Left lung (tissue), 10 donors: ENCODE results near the gene MS4A18. TPM values are rescaled to one million over a fixed set of nuclear protein-coding genes. Genes with fewer than 3 reads are reported as not detected.

ENCODE experiments used
- ATAC-seq: fragments of 200-7000 bp; cut with Tn5 transposase; one replicate; pipeline ENCODE4 v1.9.1; 2020; ENCODE audit warnings: moderate library complexity
- DNase-seq, 4 donors: peaks; one replicate each; pipeline ENCODE4 v3.0.0-alpha.2; 2013 to 2020
- H3K27ac ChIP-seq, 2 donors: fragments of 200-600 bp; sonication (generic) in 1 of 2; one replicate each; pipeline versions ENCODE4 v1.5.0 to v1.8.0; 2020 to 2021
- H3K27me3 ChIP-seq, 2 donors: fragments of 200-600 bp; sonication (generic) in 1 of 2; one replicate each; pipeline versions ENCODE4 v1.5.0 to v1.8.0; 2020 to 2021
- H3K36me3 ChIP-seq, 2 donors: fragments of 200-600 bp; sonication (generic) in 1 of 2; one replicate each; pipeline versions ENCODE4 v1.5.0 to v1.8.0; 2020 to 2021
- H3K4me1 ChIP-seq, 2 donors: fragments of 200-600 bp; one replicate each; pipeline ENCODE4 v1.8.0; 2021
- H3K4me3 ChIP-seq, 2 donors: fragments of 200-600 bp; sonication (generic) in 1 of 2; one replicate each; pipeline versions ENCODE4 v1.5.0 to v1.8.0; 2020 to 2021; ENCODE audit warnings: mild to moderate bottlenecking in 1 of 2
- H3K9me3 ChIP-seq, 2 donors: fragments of 200-600 bp; sonication (generic) in 1 of 2; one replicate each; pipeline versions ENCODE4 v1.5.0 to v1.8.0; 2020 to 2021
- CTCF ChIP-seq, 2 donors: fragments of 200-600 bp; sonication (generic) in 1 of 2; IDR thresholded peaks; one replicate each; pipeline versions ENCODE4 v1.5.0 to v1.8.0; 2021; ENCODE audit warnings: antibody characterized with exemption in 2 of 2
- intact Hi-C, 2 donors: fragments of 100-400 bp; cut with DNase I; formaldehyde crosslinking; loops; one replicate each; pipeline versions ENCODE4 v1.11.2 to v1.14.2; 2022
- polyA plus RNA-seq, 6 donors: library from polyadenylated mRNA; unstranded; fragments of 120-200 nt; gene quantifications; one replicate each; pipeline ENCODE4 v1.2.1, GENCODE V29; 2013; ENCODE audit not compliant: insufficient read length in 6 of 6
- total RNA-seq, 2 donors: library from RNA; stranded (reverse); fragmentation: NEBNext Ultra II Directional; extraction: Animal tissue kit (Norgen Biotek cat#: 25700); gene quantifications; one replicate each; pipeline ENCODE4 v1.2.1, GENCODE V29; 2021
- donor health status: DM: no; HTN: yes; CAD: no.
- donor health status: DM: no; HTN: no; CAD: no.

Gene MS4A18
- total and polyA plus RNA-seq, 8 donors = not detected

- Histone ChIP-seq H3K36me3 (no peaks in the 10 kb centered on the region), H3K27ac (no peak overlapping the region), H3K4me3 (no peak overlapping the region), H3K4me1 (no peaks in the 10 kb centered on the region), H3K27me3 (peaks cover 0 to 4% of the 10 kb centered on the region in 2 donors), H3K9me3 (no peaks in the 10 kb centered on the region)
- intact Hi-C loops = no loop called here
- DNase-seq (no peak), ATAC-seq (no peak)
- TF ChIP-seq CTCF (IDR thresholded peaks at IDR 0.05) = no peak
Observed at GRCh38 chr11:60790726-60791125, 66.2 kb downstream of the MS4A18 start.

GRCh38 chr11:60791153-60791933 is 66.8 kb downstream of the MS4A18 start:
- Histone ChIP-seq H3K27me3 (peaks cover 0 to 4% of the 10 kb centered on the region in 2 donors), H3K36me3 (no peaks in the 10 kb centered on the region), H3K27ac (no peak overlapping the region), H3K9me3 (no peaks in the 10 kb centered on the region), H3K4me3 (no peak overlapping the region), H3K4me1 (no peaks in the 10 kb centered on the region)
- intact Hi-C loops = no loop called here
- no peak for TF ChIP-seq CTCF (IDR thresholded peaks at IDR 0.05)
- DNase-seq (no peak), ATAC-seq (no peak)

DNA sequence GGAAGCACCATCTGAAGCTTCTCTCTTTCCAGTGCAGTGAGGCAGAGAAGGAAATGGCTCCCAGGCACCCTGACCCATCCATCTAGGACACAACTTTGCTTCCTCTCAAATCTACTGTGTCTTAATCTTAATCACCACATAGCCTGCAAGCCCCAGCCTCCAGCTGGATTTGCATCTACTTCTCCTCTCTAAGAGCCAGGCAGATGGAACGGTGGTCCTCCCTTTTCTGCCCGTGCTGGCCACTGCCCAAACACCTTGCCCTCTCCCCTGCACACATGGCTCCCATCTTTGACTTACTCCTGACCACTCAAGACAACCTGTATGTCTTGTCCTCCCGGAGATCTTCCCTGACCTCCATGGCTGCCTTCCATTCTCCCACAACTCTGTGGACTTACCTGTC is 68.0 kb downstream of the MS4A18 start:
- Histone ChIP-seq H3K9me3 (no peaks in the 10 kb centered on the region), H3K36me3 (no peaks in the 10 kb centered on the region), H3K4me1 (no peaks in the 10 kb centered on the region), H3K27ac (no peak overlapping the region), H3K4me3 (no peak overlapping the region), H3K27me3 (peaks cover 0 to 4% of the 10 kb centered on the region in 2 donors)
- no peak for TF ChIP-seq CTCF (IDR thresholded peaks at IDR 0.05)
- intact Hi-C loops = no loop called here
- no peak for ATAC-seq
- no peak for DNase-seq

Other genes with a start within 250 kb of the MS4A18 start
- not detected for gene MS4A12, start 231.9 kb upstream of the MS4A18 start, total RNA-seq
- not detected for gene MS4A12, start 231.9 kb upstream of the MS4A18 start, polyA plus RNA-seq
- gene MS4A13, start 209.3 kb upstream of the MS4A18 start, total RNA-seq = not detected
- gene MS4A13, start 209.3 kb upstream of the MS4A18 start, polyA plus RNA-seq = not detected
- 10 to 100 TPM in 1 of 2 donors, not detected in 1; 11.8 TPM for gene MS4A8, start 25.1 kb upstream of the MS4A18 start, total RNA-seq
- gene MS4A8, start 25.1 kb upstream of the MS4A18 start, polyA plus RNA-seq = 10 to 100 TPM in 4 of 6 donors, 1 to 10 TPM in 2; 4.9 to 18.1 (median 14.4) TPM
- gene MS4A15, start 32.1 kb downstream of the MS4A18 start, total RNA-seq = 10 to 100 TPM in 1 of 2 donors, 1 to 10 TPM in 1; 8.7 to 13.4 TPM
- gene MS4A15, start 32.1 kb downstream of the MS4A18 start, polyA plus RNA-seq = not detected
- gene MS4A10, start 60.6 kb downstream of the MS4A18 start, total RNA-seq = not detected
- gene MS4A10, start 60.6 kb downstream of the MS4A18 start, polyA plus RNA-seq = under 1 TPM in 5 of 6 donors, not detected in 1; 0.08 to 0.13 (median 0.10) TPM
- 10 to 100 TPM; 10.2 to 23.1 TPM for gene CCDC86, start 117.4 kb downstream of the MS4A18 start, total RNA-seq
- 10 to 100 TPM; 12.5 to 21.0 (median 16.5) TPM for gene CCDC86, start 117.4 kb downstream of the MS4A18 start, polyA plus RNA-seq
- gene PTGDR2, start 131.2 kb downstream of the MS4A18 start, total RNA-seq = under 1 TPM in 1 of 2 donors, not detected in 1; 0.21 TPM
- under 1 TPM; 0.17 to 0.41 (median 0.21) TPM for gene PTGDR2, start 131.2 kb downstream of the MS4A18 start, polyA plus RNA-seq
- gene ZP1, start 142.8 kb downstream of the MS4A18 start, total RNA-seq = not detected
- gene ZP1, start 142.8 kb downstream of the MS4A18 start, polyA plus RNA-seq = under 1 TPM in 1 of 6 donors, not detected in 5; 0.11 TPM
- gene PRPF19, start 181.9 kb downstream of the MS4A18 start, total RNA-seq = 10 to 100 TPM; 49.1 to 76.8 TPM
- gene PRPF19, start 181.9 kb downstream of the MS4A18 start, polyA plus RNA-seq = 100 to 1,000 TPM; 112 to 144 (median 122) TPM
- 100 to 1,000 TPM; 105 to 130 TPM for gene TMEM109, start 189.4 kb downstream of the MS4A18 start, total RNA-seq
- 100 to 1,000 TPM in 1 of 6 donors, 10 to 100 TPM in 5; 82.9 to 100 (median 91.5) TPM for gene TMEM109, start 189.4 kb downstream of the MS4A18 start, polyA plus RNA-seq
- gene TMEM132A, start 199.7 kb downstream of the MS4A18 start, total RNA-seq = 10 to 100 TPM; 12.3 to 37.1 TPM
- 10 to 100 TPM; 41.8 to 67.8 (median 47.7) TPM for gene TMEM132A, start 199.7 kb downstream of the MS4A18 start, polyA plus RNA-seq
- 10 to 100 TPM; 60.4 to 96.4 TPM for gene SLC15A3, start 227.5 kb downstream of the MS4A18 start, total RNA-seq
- gene SLC15A3, start 227.5 kb downstream of the MS4A18 start, polyA plus RNA-seq = 10 to 100 TPM; 13.8 to 23.1 (median 17.2) TPM
- gene CD6, start 247.0 kb downstream of the MS4A18 start, total RNA-seq = 1 to 10 TPM; 1.7 to 6.3 TPM
- gene CD6, start 247.0 kb downstream of the MS4A18 start, polyA plus RNA-seq = 1 to 10 TPM in 3 of 6 donors, under 1 TPM in 3; 0.66 to 2.0 (median 1.3) TPM